Endodermal cell (in vitro differentiated cells): ENCODE results near the gene RAB4B. TPM values are rescaled to one million over a fixed set of nuclear protein-coding genes. Genes with fewer than 3 reads are reported as not detected.

Source experiments
- DNase-seq: peaks from one replicate; pipeline ENCODE4 v3.0.0-alpha.2; 2017
- H3K27ac ChIP-seq: 2 replicates; pipeline ENCODE4 v1.5.1; 2013; ENCODE audit warnings: mild to moderate bottlenecking, low read depth, low read length, moderate library complexity
- H3K27me3 ChIP-seq: 2 replicates; pipeline ENCODE4 v1.6.1; 2013; ENCODE audit warnings: mild to moderate bottlenecking, low read length, moderate library complexity; ENCODE audit not compliant: insufficient read depth, control insufficient read depth, poor library complexity, severe bottlenecking
- H3K36me3 ChIP-seq: 2 replicates; pipeline ENCODE4 v1.7.0; 2013; ENCODE audit warnings: mild to moderate bottlenecking, low read length, moderate library complexity; ENCODE audit not compliant: control insufficient read depth, insufficient read depth
- H3K4me1 ChIP-seq: one replicate; pipeline ENCODE4 v1.7.0; 2013; ENCODE audit warnings: low read length; ENCODE audit not compliant: control insufficient read depth, insufficient read depth
- H3K4me3 ChIP-seq: 2 replicates; pipeline ENCODE4 v1.5.1; 2013; ENCODE audit warnings: mild to moderate bottlenecking, low read length, moderate library complexity
- H3K9ac ChIP-seq: 2 replicates; pipeline ENCODE4 v1.6.1; 2013; ENCODE audit warnings: mild to moderate bottlenecking, low read length, moderate library complexity; ENCODE audit not compliant: poor library complexity, severe bottlenecking; ENCODE audit errors: extremely low read depth
- H3K9me3 ChIP-seq: 2 replicates; pipeline ENCODE4 v1.6.1; 2013; ENCODE audit warnings: mild to moderate bottlenecking, low read length, moderate library complexity; ENCODE audit not compliant: control insufficient read depth
- H3K27ac Mint-ChIP-seq: 2 replicates; pipeline ENCODE4 v1.8.0; 2020; ENCODE audit warnings: mixed read lengths
- H3K27me3 Mint-ChIP-seq: 2 replicates; pipeline ENCODE4 v1.8.0; 2021; ENCODE audit warnings: mild to moderate bottlenecking, mixed read lengths; ENCODE audit not compliant: insufficient read depth
- H3K36me3 Mint-ChIP-seq: 2 replicates; pipeline ENCODE4 v1.8.0; 2020; ENCODE audit warnings: low read depth, mixed read lengths
- H3K4me1 Mint-ChIP-seq: 2 replicates; pipeline ENCODE4 v1.8.0; 2020; ENCODE audit warnings: mixed read lengths
- H3K4me3 Mint-ChIP-seq: 2 replicates; pipeline ENCODE4 v1.8.0; 2020; ENCODE audit warnings: mild to moderate bottlenecking, moderate library complexity, mixed read lengths
- H3K9me3 Mint-ChIP-seq: 2 replicates; pipeline ENCODE4 v1.8.0; 2020; ENCODE audit warnings: mild to moderate bottlenecking, mixed read lengths
- WGBS, 2 experiments: methylation state at CpG; one replicate each; pipeline versions ENCODE4 v1.1.5 to v1.1.7; 2013; ENCODE audit warnings: missing lambda C conversion rate in 2 of 2, mixed read lengths in 1 of 2; ENCODE audit not compliant: insufficient coverage in 1 of 2, insufficient read length in 1 of 2; 5-methylcytosine and 5-hydroxymethylcytosine counted together
- total RNA-seq, 2 donors: library from RNA; stranded (reverse); fragmentation: NEBNext Ultra II Directional in 1 of 2; extraction: Animal tissue kit (Norgen Biotek cat#: 25700) in 1 of 2; gene quantifications; 2 replicates in 1 of 2; 3 replicates in 1 of 2; pipeline ENCODE4 v1.2.1, GENCODE V29; 2021
- TF ChIP-seq, protein P1 (sequence below): fragments of 200-600 bp; sonication (generic); conservative IDR thresholded peaks from 2 replicates; pipeline ENCODE4 v1.5.0; 2021; ENCODE audit warnings: antibody characterized with exemption, mild to moderate bottlenecking

RAB4B gene
- total RNA-seq, 2 donors from 2014 or later: 29.2 to 34.1 TPM

DNA sequence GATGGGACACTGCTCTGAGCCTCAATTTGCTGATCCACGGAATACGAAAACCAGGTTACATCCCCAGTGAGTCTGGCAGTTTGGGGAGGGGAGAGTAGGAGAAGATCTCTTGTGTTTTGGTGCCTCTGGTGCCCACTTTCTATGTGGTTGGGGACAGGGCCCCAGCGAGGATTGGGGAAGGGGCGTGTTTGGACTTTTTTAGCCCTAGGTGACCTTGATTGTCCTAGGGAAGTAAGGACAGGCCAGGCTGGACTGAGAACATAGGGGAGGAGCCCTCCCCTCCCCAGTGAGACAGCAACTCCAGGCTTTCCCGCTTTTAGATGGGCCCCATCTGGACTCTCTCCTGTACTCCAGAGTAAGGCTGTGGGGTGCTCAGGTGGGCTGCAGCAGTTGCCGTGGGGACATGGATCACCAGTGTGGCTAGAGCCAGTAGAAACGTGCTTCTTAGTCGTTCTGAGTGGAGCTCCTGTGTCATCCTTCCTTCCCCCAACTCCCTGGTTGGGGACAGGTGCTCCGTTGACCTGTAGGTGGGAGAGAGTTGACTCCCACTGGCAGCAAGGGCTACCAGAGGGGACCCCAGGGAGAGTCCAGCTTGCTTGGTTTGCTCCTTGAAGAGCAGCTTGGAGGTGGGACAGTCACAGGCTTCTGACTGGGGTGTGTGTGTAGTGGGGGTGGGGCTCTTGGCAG, 25.3 kb downstream of the RAB4B start:
- Mint-ChIP-seq H3K27ac (peak overlapping the region; percentile 58), H3K9me3 (no peaks in the 10 kb centered on the region), H3K4me3 (peak overlapping the region; percentile 28), H3K4me1 (peaks cover 63% of the 10 kb centered on the region), H3K27me3 (no peaks in the 10 kb centered on the region), H3K36me3 (peaks cover 49% of the 10 kb centered on the region)
- TF ChIP-seq, protein P1, sequence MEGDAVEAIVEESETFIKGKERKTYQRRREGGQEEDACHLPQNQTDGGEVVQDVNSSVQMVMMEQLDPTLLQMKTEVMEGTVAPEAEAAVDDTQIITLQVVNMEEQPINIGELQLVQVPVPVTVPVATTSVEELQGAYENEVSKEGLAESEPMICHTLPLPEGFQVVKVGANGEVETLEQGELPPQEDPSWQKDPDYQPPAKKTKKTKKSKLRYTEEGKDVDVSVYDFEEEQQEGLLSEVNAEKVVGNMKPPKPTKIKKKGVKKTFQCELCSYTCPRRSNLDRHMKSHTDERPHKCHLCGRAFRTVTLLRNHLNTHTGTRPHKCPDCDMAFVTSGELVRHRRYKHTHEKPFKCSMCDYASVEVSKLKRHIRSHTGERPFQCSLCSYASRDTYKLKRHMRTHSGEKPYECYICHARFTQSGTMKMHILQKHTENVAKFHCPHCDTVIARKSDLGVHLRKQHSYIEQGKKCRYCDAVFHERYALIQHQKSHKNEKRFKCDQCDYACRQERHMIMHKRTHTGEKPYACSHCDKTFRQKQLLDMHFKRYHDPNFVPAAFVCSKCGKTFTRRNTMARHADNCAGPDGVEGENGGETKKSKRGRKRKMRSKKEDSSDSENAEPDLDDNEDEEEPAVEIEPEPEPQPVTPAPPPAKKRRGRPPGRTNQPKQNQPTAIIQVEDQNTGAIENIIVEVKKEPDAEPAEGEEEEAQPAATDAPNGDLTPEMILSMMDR: no peak
- Histone ChIP-seq H3K4me1 (peaks cover 29% of the 10 kb centered on the region), H3K27ac (no peak overlapping the region), H3K9ac (no peak overlapping the region), H3K36me3 (peaks cover 77% of the 10 kb centered on the region), H3K4me3 (no peak overlapping the region), H3K27me3 (no peaks in the 10 kb centered on the region), H3K9me3 (no peaks in the 10 kb centered on the region)
- no peak for DNase-seq
- WGBS, 2 experiments: 76 to 100% methylated on average over 4 to 9 of the region's 9 CpGs

DNA sequence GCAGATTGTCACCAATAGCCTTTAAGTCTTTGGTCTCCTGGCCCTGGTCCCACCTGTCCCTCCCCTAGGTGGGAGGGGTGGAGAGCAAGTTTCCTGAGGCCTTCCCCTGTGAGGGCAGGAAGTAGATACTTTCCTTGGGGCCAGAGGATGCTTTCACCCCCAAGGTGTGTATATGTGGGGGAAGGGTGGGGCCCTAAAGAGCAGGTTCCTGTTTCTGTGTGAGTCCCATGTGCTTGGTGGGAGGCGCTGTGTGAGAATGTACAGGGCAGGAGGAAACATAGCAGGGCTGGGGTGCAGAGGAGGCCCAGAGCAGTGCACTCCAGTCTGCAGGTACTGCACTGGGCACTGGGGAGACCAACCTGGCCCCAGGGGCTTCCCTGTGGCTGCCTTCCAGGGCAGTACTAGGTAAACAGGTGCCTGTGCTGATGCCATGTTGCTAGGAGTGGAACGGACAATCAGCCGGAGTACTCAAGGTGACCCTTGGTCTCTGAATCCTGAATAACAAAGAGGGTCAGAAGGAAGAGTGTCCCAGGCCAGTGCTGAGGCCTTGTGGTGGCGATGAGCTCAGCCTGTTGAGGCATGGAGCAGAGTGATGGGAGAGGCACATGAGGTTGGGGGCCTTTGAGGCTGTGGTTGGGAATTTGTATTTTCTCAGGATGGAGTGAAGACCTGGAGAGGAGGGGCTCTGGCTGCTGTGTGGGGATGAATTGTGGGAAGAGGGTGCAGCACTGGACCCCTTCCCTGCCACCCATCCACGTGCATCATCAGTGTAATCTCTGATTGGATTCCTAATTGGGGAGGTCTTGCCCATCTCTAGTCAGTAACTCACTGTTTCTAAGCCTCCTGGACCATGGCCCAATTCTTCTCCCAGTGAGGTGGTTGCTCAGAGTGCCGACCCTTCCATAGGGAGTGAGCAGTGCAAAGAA, 26.1 kb downstream of the RAB4B start:
- Mint-ChIP-seq H3K9me3 (no peaks in the 10 kb centered on the region), H3K27me3 (no peaks in the 10 kb centered on the region), H3K36me3 (peaks cover 54% of the 10 kb centered on the region), H3K27ac (peak overlapping the region; percentile 57), H3K4me3 (no peak overlapping the region), H3K4me1 (peaks cover 63% of the 10 kb centered on the region)
- WGBS, 2 experiments: 92 to 96% methylated on average over 4 to 6 of the region's 6 CpGs
- H3K4me1 ChIP-seq: peaks cover 29% of the 10 kb centered on the region
- no peak overlapping the region for H3K9ac ChIP-seq
- no peaks in the 10 kb centered on the region for H3K9me3 ChIP-seq
- H3K36me3 ChIP-seq: peaks cover 85% of the 10 kb centered on the region
- H3K27ac ChIP-seq: no peak overlapping the region
- no peaks in the 10 kb centered on the region for H3K27me3 ChIP-seq
- H3K4me3 ChIP-seq: no peak overlapping the region
- DNase-seq: peak; percentile 66
- TF ChIP-seq, protein P1: no peak

DNA sequence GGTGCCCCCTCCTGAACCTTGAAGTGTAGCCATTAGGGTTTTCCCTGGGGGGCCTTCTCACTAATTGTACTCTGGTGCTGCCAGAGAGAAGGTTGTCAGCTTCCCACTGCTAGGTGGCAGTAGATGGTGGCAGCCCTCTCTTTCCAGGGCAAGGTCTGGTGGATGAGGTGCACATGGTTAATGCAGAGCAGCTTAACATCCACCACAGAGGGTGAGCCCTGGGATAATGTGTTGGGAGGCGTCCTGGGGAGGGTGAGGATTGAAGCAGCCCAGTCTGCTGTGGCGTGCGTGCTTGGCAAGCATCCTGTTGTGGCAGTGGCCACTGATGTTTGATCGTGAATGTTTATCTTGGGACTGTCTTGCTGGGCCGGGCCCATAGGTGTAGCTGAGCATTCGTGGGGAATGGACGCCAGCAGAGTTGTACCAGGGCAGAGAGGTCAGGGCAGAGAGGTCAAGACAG, 26.8 kb downstream of the RAB4B start:
- no peak overlapping the region for H3K27ac ChIP-seq
- Mint-ChIP-seq H3K4me3 (no peak overlapping the region), H3K4me1 (peaks cover 62% of the 10 kb centered on the region), H3K36me3 (peaks cover 54% of the 10 kb centered on the region), H3K9me3 (no peaks in the 10 kb centered on the region), H3K27me3 (no peaks in the 10 kb centered on the region), H3K27ac (peak overlapping the region; percentile 74)
- H3K4me3 ChIP-seq: no peak overlapping the region
- H3K27me3 ChIP-seq: no peaks in the 10 kb centered on the region
- H3K9ac ChIP-seq: no peak overlapping the region
- H3K36me3 ChIP-seq: peaks cover 92% of the 10 kb centered on the region
- TF ChIP-seq, protein P1: peak; percentile 33
- H3K9me3 ChIP-seq: no peaks in the 10 kb centered on the region
- WGBS, 2 experiments: 91 to 96% methylated on average over 7 of the region's 7 CpGs
- H3K4me1 ChIP-seq: peaks cover 29% of the 10 kb centered on the region
- DNase-seq: no peak
